Measurements from ENCODE around the gene FMNL3.

The FMNL3 gene

DNA sequence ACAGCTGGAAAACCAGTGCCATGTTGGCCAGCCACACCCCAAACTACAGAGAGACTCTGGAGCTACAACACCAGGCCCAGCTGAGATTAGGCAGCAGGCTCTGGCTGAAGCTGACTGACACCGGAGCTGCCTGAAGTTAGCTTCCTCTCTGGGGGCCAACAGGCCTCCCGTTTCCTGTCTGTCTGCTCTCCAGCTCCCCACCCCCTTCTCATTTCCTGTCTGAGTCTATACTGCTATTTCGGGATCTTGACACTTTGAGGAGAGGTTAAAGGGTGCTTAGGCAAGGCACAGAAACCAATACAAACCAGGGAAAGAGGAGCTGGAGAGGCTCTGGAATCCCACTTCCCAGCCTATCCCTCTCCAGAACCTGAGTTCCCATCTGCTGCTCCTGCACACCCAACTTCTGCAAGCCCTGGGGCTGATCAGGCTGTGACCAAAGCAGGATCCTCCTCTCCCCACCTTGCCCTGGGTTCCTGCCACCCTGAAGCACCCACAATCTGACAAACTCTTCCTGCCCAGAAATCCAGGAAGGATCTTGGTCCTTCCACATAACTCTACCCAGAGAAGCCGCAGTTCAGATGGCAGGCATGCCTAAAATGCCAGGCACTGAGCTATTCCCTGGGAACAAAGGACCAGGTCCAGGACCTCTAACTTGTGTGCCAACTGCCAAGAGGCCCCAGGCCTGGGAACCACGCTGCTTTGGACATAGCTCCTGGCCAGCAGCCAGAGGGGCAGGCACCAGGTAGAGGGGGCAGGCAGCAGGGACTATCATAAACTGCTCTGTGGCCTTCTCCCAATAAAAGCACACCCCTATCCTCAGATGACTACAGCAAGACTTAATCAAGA lies 44.0 kb downstream of the FMNL3 start:
- peaks cover 31% of the 10 kb centered on the region for H3K36me3 ChIP-seq (replicated peaks)
- H3K27me3 ChIP-seq (replicated peaks): no peaks in the 10 kb centered on the region
- DNase-seq: peak; percentile 87
- TF ChIP-seq CTCF (IDR thresholded peaks at IDR 0.05; ENCODE audit: low read depth, low read length, missing control alignments): no peak
- in situ Hi-C loops (cut with HindIII; ENCODE audit: low pct_ligation_motif_present, low sequenced_read_pairs): no loop called here
- H3K27ac ChIP-seq: peak overlapping the region; percentile 80
- H3K4me3 ChIP-seq (ENCODE audit: low read depth, low read length): no peak overlapping the region

DNA sequence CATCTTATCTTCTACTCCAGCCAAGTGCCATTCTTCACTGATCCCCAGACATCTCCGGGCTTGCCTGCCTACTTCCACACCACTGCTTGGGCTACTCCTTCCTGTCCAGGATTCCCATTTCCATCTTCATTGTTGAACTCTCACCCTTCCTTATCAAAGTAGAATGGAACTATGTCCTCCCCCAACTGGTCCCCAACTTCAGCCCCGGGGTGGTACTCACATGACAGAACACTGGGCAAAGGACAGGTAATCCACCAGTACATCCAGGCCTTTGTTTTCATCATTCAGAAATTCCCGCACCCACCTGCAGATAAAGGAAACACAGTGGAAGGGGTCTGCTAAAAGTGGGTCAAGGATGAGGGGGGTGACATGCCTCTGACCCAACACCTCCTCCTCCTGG lies 45.5 kb downstream of the FMNL3 start:
- in situ Hi-C loops (cut with HindIII; ENCODE audit: low pct_ligation_motif_present, low sequenced_read_pairs): no loop called here
- Histone ChIP-seq H3K27me3 (replicated peaks) (no peaks in the 10 kb centered on the region), H3K36me3 (replicated peaks) (peaks cover 46% of the 10 kb centered on the region), H3K4me3 (ENCODE audit: low read depth, low read length) (no peak overlapping the region), H3K27ac (no peak overlapping the region)
- no peak for DNase-seq
- TF ChIP-seq CTCF (IDR thresholded peaks at IDR 0.05; ENCODE audit: low read depth, low read length, missing control alignments): no peak

DNA sequence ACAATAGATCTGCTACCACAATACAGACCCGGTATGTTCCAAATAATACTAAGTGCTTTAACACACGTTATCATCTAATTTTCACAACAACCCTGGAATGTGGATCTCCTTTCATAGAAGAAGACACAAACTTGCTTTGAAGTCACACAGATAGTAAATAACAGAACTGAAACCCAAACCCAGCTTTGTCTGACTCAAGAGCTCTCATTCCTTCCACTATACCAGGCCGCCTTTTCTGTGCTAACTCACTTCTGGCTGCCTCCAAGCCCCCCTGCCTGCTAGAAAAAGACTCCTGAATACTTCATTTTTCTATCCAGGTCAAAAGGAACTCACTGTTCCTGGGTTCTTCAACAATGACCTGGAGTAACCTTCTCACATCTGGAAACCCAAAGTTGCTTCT lies 46.0 kb downstream of the FMNL3 start:
- no peak for DNase-seq
- TF ChIP-seq CTCF (IDR thresholded peaks at IDR 0.05; ENCODE audit: low read depth, low read length, missing control alignments): no peak
- H3K27ac ChIP-seq: no peak overlapping the region
- no peak overlapping the region for H3K4me3 ChIP-seq (ENCODE audit: low read depth, low read length)
- H3K27me3 ChIP-seq (replicated peaks): no peaks in the 10 kb centered on the region
- H3K36me3 ChIP-seq (replicated peaks): peaks cover 51% of the 10 kb centered on the region
- in situ Hi-C loops (cut with HindIII; ENCODE audit: low pct_ligation_motif_present, low sequenced_read_pairs): no loop called here

DNA sequence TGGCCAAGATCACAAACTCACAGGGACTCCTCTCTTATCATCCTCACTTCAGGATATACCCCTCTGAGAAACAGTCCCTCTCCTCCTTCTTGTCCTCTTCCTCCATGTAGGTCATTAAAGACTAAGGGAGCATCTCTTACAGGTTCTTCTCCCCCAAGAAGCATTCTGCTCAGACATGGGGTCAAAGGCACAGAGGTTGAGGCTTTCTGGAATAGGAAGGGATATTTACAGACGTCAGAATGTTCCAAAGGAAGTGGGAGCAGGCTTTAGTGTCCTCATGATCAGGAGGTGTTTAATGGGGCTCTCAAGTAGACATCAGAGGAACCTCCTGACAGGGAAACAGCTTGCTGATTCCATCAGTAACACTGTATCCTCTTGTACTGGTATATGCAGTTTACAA lies 47.5 kb downstream of the FMNL3 start:
- no peak for DNase-seq
- H3K4me3 ChIP-seq (ENCODE audit: low read depth, low read length): no peak overlapping the region
- no peak for TF ChIP-seq CTCF (IDR thresholded peaks at IDR 0.05; ENCODE audit: low read depth, low read length, missing control alignments)
- H3K27ac ChIP-seq: no peak overlapping the region
- H3K36me3 ChIP-seq (replicated peaks): peaks cover 58% of the 10 kb centered on the region
- in situ Hi-C loops (cut with HindIII; ENCODE audit: low pct_ligation_motif_present, low sequenced_read_pairs): no loop called here
- H3K27me3 ChIP-seq (replicated peaks): no peaks in the 10 kb centered on the region

- Histone ChIP-seq H3K27me3 (replicated peaks) (no peaks in the 10 kb centered on the region), H3K27ac (no peak overlapping the region), H3K4me3 (ENCODE audit: low read depth, low read length) (no peak overlapping the region), H3K36me3 (replicated peaks) (peaks cover 70% of the 10 kb centered on the region)
- TF ChIP-seq CTCF (IDR thresholded peaks at IDR 0.05; ENCODE audit: low read depth, low read length, missing control alignments): no peak
- no peak for DNase-seq
- in situ Hi-C loops (cut with HindIII; ENCODE audit: low pct_ligation_motif_present, low sequenced_read_pairs): no loop called here
Measured at GRCh38 chr12:49658276-49658675, 48.9 kb downstream of the FMNL3 start.
